Hepatocyte (in vitro differentiated cells): Measurements from ENCODE around the gene NFILZ.

Experiments
- CTCF ChIP-seq: fragments of 200-600 bp; sonication (generic); IDR thresholded peaks from 2 replicates; pipeline ENCODE4 v1.5.1; 2016; ENCODE audit warnings: antibody characterized with exemption, mild to moderate bottlenecking; ENCODE audit not compliant: poor library complexity
- EZH2 ChIP-seq: fragments of 200-600 bp; sonication (generic); IDR thresholded peaks from 2 replicates; pipeline ENCODE4 v1.6.1; 2016; ENCODE audit warnings: antibody characterized with exemption, mild to moderate bottlenecking, borderline replicate concordance
- EZH2phosphoT487 ChIP-seq: fragments of 200-600 bp; sonication (generic); IDR thresholded peaks from one replicate; pipeline ENCODE4 v1.6.1; 2018; ENCODE audit warnings: antibody characterized with exemption, mild to moderate bottlenecking, low read depth, moderate library complexity; ENCODE audit not compliant: unreplicated experiment, severe bottlenecking

- TF ChIP-seq CTCF (no peak), EZH2phosphoT487 (no peak), EZH2 (no peak)
These were observed 477 bp downstream of the NFILZ start for GRCh38 chr19:8630796-8631424.
